HCT116 (cell line): ENCODE results near the gene TMEM63A. TPM values are rescaled to one million over a fixed set of nuclear protein-coding genes. Genes with fewer than 3 reads are reported as not detected.

Source experiments
- ATAC-seq: fragments of 200-7000 bp; cut with Tn5 transposase; 2 replicates; pipeline ENCODE4 v1.9.1; 2020; ENCODE audit warnings: mild to moderate bottlenecking, moderate library complexity
- BruUV-seq: library from RNA; stranded (reverse); fragments of 400-500 nt; replicated peaks from 2 replicates; lab custom pipeline; 2021; lab: Mats Ljungman, UMichigan
- CTCF ChIA-PET: fragments of 300-600 bp; sonication (Branson Sonifier 250); formaldehyde crosslinking; loops from one replicate; lab custom pipeline; 2021; ENCODE audit warnings: antibody characterized with exemption; lab: Charles Lee
- POLR2A ChIA-PET: fragments of 300-600, 350-600 bp; sonication (Branson Sonifier 250); formaldehyde crosslinking; loops from one replicate; lab custom pipeline; 2021; ENCODE audit warnings: antibody characterized with exemption; lab: Charles Lee
- RAD21 ChIA-PET, 2 experiments: fragments of 300-600 bp; sonication (Branson Sonifier 250); formaldehyde crosslinking; loops; one replicate each; lab custom pipeline; 2023; ENCODE audit warnings: low total read pairs in 2 of 2; ENCODE audit not compliant: uncharacterized antibody in 2 of 2, unreplicated experiment in 2 of 2, low non-redundant PET in 1 of 2; lab: Charles Lee
- DNase-seq: peaks from one replicate; pipeline ENCODE4 v3.0.0-alpha.2; 2010; ENCODE audit warnings: low read depth, low spot score
- H2AFZ ChIP-seq: fragments of 200-600 bp; shearing (Covaris generic), sonication (generic); 2 replicates; pipeline ENCODE4 v1.6.1; 2017; ENCODE audit warnings: low read depth, mixed run types, mixed read lengths, antibody characterized with exemption, low read length; ENCODE audit not compliant: poor library complexity, severe bottlenecking
- H3K27ac ChIP-seq: 2 replicates; pipeline ENCODE4 v1.5.1; 2012; ENCODE audit warnings: low read depth, low read length
- H3K27me3 ChIP-seq: fragments of 200-600 bp; sonication (generic); 2 replicates; pipeline ENCODE4 v1.6.1; 2016; ENCODE audit warnings: mixed run types, low read length, mixed read lengths; ENCODE audit not compliant: insufficient read depth
- H3K36me3 ChIP-seq, 2 experiments: fragments of 200-500 bp in 1 of 2; fragments of 200-600 bp in 1 of 2; sonication (Bioruptor generic) in 1 of 2; sonication (generic) in 1 of 2; 2 replicates each; pipeline versions ENCODE4 v1.5.1 to v1.6.1; 2014 to 2016; ENCODE audit warnings: low read length in 2 of 2, inconsistent platforms in 1 of 2, mixed read lengths in 1 of 2, mixed run types in 1 of 2; ENCODE audit not compliant: insufficient read depth in 2 of 2, control insufficient read depth in 1 of 2
- H3K4me1 ChIP-seq, 2 experiments: fragments of 200-600 bp in 1 of 2; sonication (generic) in 1 of 2; 2 replicates each; pipeline versions ENCODE4 v1.5.1 to v1.6.1; 2012 to 2017; ENCODE audit warnings: low read length in 2 of 2, inconsistent platforms in 1 of 2, mild to moderate bottlenecking in 1 of 2, mixed read lengths in 1 of 2, mixed run types in 1 of 2, moderate library complexity in 1 of 2; ENCODE audit not compliant: insufficient read depth in 2 of 2, control insufficient read depth in 1 of 2
- H3K4me2 ChIP-seq: fragments of 200-600 bp; sonication (generic); 2 replicates; pipeline ENCODE4 v1.6.1; 2017; ENCODE audit warnings: mixed run types, low read length, mixed read lengths
- H3K4me3 ChIP-seq, 2 experiments: fragments of 200-600 bp in 1 of 2; sonication (generic) in 1 of 2; replicated peaks in 1 of 2; 2 replicates each; pipeline ENCODE4 v1.5.1; 2011 to 2016; ENCODE audit warnings: low read length in 2 of 2, control low read depth in 1 of 2, low read depth in 1 of 2, mild to moderate bottlenecking in 1 of 2, mixed read lengths in 1 of 2, mixed run types in 1 of 2
- H3K79me2 ChIP-seq: fragments of 200-600 bp; sonication (generic); 2 replicates; pipeline ENCODE4 v1.6.1; 2017; ENCODE audit warnings: mild to moderate bottlenecking, mixed run types, low read length, moderate library complexity, mixed read lengths; ENCODE audit not compliant: insufficient read depth
- H3K9ac ChIP-seq: fragments of 200-600 bp; sonication (generic); 2 replicates; pipeline ENCODE4 v1.6.1; 2016; ENCODE audit warnings: low read length, mixed read lengths
- H3K9me2 ChIP-seq: fragments of 200-600 bp; sonication (generic), shearing (Covaris generic); 2 replicates; pipeline ENCODE4 v1.6.1; 2017; ENCODE audit warnings: mixed run types, mild to moderate bottlenecking, moderate library complexity; ENCODE audit not compliant: insufficient read depth
- H3K9me3 ChIP-seq, 2 experiments: fragments of 200-500 bp in 1 of 2; fragments of 200-600 bp in 1 of 2; sonication (Bioruptor generic) in 1 of 2; sonication (generic) in 1 of 2; 2 replicates each; pipeline ENCODE4 v1.6.1; 2014 to 2017; ENCODE audit warnings: low read length in 2 of 2, mixed read lengths in 2 of 2, inconsistent platforms in 1 of 2, low read depth in 1 of 2, mild to moderate bottlenecking in 1 of 2, mixed run types in 1 of 2, moderate library complexity in 1 of 2; ENCODE audit not compliant: control insufficient read depth in 1 of 2, insufficient read depth in 1 of 2
- H4K20me1 ChIP-seq: fragments of 200-600 bp; sonication (generic), shearing (Covaris generic); 2 replicates; pipeline ENCODE4 v1.6.1; 2017; ENCODE audit warnings: mixed run types, mild to moderate bottlenecking, moderate library complexity; ENCODE audit not compliant: insufficient read depth
- CBX3 ChIP-seq: IDR thresholded peaks from 2 replicates; pipeline ENCODE4 v1.6.1; 2012; ENCODE audit warnings: low read depth
- EZH2phosphoT487 ChIP-seq: fragments of 200-600 bp; IDR thresholded peaks from 2 replicates; pipeline ENCODE4 v1.6.1; 2018; ENCODE audit warnings: antibody characterized with exemption, borderline replicate concordance
- POLR2AphosphoS5 ChIP-seq: IDR thresholded peaks from 2 replicates; pipeline ENCODE4 v1.6.1; 2011; ENCODE audit warnings: mild to moderate bottlenecking, low read depth, low read length, moderate library complexity
- SIN3A ChIP-seq: IDR thresholded peaks from 2 replicates; pipeline ENCODE4 v1.6.1; 2012; ENCODE audit warnings: low read depth
- SRF ChIP-seq: IDR thresholded peaks from 2 replicates; pipeline ENCODE4 v1.6.1; 2012; ENCODE audit warnings: low read depth
- YY1 ChIP-seq: IDR thresholded peaks from 2 replicates; pipeline ENCODE4 v1.6.1; 2011; ENCODE audit warnings: low read length, low read depth, moderate library complexity, mild to moderate bottlenecking; ENCODE audit not compliant: insufficient replicate concordance; ENCODE audit errors: extremely low read depth
- intact Hi-C: fragments of 100-400 bp; cut with micrococcal nuclease; formaldehyde crosslinking; loops from 2 replicates; pipeline ENCODE4 v1.10.0; 2022
- total RNA-seq: library from RNA; stranded (reverse); gene quantifications from one replicate; pipeline ENCODE4 v1.2.1, GENCODE V29; 2021; ENCODE audit not compliant: unreplicated experiment
- TF ChIP-seq, protein P1 (sequence below): IDR thresholded peaks from 2 replicates; pipeline ENCODE4 v1.6.1; 2012
- TF ChIP-seq, protein P2 (sequence below): IDR thresholded peaks from 2 replicates; pipeline ENCODE4 v1.6.1; 2011; ENCODE audit warnings: mild to moderate bottlenecking, low read length, moderate library complexity; ENCODE audit not compliant: insufficient replicate concordance; ENCODE audit errors: extremely low read depth

Gene TMEM63A
- total RNA-seq, 1 experiment from 2014 or later, result 24.4 TPM

DNA sequence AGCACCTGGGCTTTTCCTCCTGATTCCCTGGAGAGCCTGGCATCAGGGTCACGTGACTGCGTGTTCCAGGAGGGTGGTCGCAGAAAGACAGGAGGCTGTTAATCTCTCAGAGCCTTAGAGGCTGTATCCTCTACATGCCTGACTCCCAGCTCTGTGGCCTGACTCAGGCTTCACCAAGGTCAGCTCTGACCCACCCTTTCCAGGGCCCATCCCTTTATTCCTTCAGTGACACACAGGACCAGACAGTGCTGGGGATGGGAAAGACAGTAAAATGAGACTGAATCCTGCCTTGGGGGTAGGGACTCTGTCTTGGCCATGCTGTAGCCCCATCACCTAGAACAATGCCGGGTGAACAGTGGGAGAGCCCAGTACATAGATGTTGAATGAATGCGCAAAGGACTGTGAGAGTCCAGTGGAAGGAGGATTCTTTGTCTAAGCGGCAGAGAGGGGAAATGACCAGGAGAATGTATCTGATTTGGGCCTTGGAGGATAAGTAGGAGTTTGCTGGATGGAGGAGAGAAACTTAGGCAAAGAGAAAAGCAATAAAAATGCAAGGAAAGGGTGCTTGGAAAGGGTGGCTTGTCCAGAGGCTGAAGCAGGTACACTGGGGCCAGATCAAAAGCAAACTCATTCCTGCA is 39.3 kb downstream of the TMEM63A start:
- no peak overlapping the region for H2AFZ ChIP-seq
- no peak overlapping the region for H3K27ac ChIP-seq
- ATAC-seq (no peak), DNase-seq (no peak)
- RAD21 ChIA-PET, result no interaction called here
- H3K27me3 ChIP-seq, result no peaks in the 10 kb centered on the region
- no peak overlapping the region for H3K4me2 ChIP-seq
- H3K9me3 ChIP-seq, result no peaks in the 10 kb centered on the region
- no peaks in the 10 kb centered on the region for H4K20me1 ChIP-seq
- H3K9ac ChIP-seq, result no peak overlapping the region
- H3K4me1 ChIP-seq, result 0 out of 4 replicates have a peak, but pooled peaks cover 0 to 3% of the 10 kb centered on the region in 2 experiments
- H3K9me2 ChIP-seq, result no peaks in the 10 kb centered on the region
- POLR2A ChIA-PET, result no interaction called here
- intact Hi-C loops, result loop anchor here (10.0 kb wide), 1 partner anchor 288 kb away; no protein-coding TSS in a partner anchor
- TF ChIP-seq CBX3 (no peak), POLR2AphosphoS5 (no peak), EZH2phosphoT487 (no peak), SRF (no peak), YY1 (no peak), SIN3A (no peak)
- TF ChIP-seq, protein P1, sequence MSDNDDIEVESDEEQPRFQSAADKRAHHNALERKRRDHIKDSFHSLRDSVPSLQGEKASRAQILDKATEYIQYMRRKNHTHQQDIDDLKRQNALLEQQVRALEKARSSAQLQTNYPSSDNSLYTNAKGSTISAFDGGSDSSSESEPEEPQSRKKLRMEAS, result no peak
- TF ChIP-seq, protein P2, sequence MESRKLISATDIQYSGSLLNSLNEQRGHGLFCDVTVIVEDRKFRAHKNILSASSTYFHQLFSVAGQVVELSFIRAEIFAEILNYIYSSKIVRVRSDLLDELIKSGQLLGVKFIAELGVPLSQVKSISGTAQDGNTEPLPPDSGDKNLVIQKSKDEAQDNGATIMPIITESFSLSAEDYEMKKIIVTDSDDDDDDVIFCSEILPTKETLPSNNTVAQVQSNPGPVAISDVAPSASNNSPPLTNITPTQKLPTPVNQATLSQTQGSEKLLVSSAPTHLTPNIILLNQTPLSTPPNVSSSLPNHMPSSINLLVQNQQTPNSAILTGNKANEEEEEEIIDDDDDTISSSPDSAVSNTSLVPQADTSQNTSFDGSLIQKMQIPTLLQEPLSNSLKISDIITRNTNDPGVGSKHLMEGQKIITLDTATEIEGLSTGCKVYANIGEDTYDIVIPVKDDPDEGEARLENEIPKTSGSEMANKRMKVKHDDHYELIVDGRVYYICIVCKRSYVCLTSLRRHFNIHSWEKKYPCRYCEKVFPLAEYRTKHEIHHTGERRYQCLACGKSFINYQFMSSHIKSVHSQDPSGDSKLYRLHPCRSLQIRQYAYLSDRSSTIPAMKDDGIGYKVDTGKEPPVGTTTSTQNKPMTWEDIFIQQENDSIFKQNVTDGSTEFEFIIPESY, result no peak
- no peak overlapping the region for H3K4me3 ChIP-seq
- H3K79me2 ChIP-seq, result no peaks in the 10 kb centered on the region
- peaks cover 0 to 7% of the 10 kb centered on the region in 2 experiments; a peak in 2 of 4 replicates for H3K36me3 ChIP-seq
- CTCF ChIA-PET, result no interaction called here
- BruUV-seq, result no TSS peak
